Pons (tissue), 1 donor: ENCODE results near the gene DDX3X.
"Not testable (repeated sequence)": the region's sequence is repeated elsewhere in the genome, so short reads cannot be mapped to it uniquely, and the experiment has no call there.

ENCODE experiments used
- DNase-seq: peaks from one replicate; pipeline ENCODE4 v3.0.0-alpha.2; 2016; ENCODE audit warnings: low spot score

The DDX3X gene

DNA sequence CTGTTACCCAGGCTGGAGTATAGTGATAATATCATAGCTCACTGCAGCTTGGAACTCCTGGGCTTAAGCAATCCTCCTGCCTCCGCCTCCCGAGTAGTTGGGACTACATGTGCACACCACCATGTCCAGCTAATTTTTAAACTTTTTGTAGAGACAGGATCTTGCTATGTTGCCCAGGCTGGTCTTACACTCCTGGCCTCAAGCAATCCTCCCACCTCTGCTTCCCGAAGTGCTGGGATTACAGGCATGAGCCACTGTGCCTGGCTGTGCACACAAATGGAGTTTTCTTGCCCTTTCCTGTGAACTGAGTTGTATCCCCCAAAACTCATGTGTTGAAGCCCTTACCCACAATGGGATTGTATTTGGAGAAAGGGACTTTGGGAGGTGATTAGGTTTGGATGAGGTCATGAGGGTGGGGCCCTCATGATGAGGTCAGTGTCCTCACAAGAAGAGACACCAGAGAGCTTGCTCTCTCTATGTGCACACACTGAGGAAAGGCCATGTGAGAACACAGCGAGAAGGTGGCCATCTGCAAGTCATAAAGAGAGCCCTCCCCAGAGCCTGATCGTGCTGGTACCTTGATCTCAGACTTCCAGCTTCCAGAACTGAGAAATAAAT lies 40.1 kb downstream of the DDX3X start:
- DNase-seq: no peak

DNA sequence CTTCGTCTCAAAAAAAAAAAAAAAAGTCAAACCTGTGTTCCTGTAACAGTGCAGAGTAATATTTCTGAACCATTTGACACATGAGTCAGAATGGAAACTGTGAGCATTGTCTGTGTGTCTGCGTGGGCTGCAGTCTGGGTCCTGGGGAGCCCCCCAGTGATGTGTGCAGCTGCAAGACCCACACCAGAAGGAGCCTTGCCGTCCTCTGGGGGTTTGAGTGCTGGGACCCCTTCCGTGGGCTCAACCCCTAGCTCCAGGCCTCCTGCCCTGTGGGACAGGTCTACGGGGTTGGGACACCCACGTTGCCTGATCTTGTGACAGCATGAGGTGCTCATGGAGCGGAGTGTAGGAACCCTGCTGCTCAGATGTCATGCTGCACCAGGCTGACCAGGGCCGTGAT lies 43.7 kb downstream of the DDX3X start:
- DNase-seq: no peak

DNA sequence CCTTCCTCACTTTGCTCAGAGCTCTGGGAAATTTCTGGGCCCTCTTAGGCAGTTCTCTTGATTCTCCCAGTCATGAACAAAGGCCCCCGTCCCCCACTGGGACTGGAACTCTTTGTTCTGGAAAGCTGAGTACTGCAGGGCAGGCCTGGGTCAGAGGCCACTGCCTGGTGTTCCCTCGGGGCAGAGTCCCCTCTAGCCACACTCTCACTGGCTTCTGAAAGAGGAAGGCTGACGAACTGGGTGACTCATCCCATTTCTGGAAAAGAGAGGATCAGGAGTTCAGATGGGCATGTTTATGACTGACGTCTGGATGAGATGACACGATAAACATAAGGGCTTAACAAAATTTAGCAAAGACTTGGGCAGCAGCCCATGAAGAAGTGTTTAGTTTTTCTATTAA lies 47.7 kb downstream of the DDX3X start:
- DNase-seq: peak; percentile 1

DNA sequence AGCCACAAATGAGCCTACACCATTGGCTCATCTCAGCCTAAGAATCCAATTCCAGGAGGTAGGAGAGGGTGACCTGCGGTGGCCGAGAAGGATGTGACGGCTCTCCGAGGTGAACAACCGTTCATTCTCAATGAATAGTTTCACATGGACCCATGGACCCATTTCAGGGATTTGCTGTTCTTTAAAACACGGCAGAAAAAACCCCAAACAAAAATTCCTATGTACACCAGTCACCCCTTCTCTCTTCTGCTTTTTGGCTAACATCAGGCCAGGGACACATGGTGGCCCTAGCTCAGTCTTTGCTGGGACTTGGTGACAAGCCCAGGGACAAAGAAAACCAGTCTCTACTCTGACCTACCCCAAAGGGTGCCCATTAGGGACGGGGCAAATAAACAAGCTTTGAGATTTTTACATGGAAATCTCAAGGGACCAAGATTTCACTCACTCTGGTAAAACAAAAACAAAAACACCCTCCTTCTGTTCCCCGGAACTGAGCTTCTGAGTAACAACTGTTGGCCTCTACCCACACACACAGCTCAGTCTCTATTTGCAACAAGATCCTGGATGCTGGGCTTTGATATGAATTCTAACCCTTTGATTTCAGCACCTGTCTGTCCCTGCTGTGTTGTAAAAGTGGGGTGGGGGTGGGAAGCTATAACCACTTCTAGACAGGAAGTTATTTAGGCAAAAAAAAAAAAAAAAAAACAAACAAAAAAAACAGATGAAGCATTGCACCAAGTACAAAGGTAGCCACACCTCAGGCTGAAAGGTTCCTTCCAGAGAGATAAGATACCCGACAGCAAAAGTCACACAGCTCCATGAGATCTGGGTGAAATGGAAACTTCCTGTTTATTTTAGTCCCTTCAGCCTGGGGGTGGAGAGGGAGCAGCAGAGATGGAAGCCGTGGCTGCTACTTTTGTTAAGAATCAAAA lies 49.0 kb downstream of the DDX3X start:
- peak; percentile 2 for DNase-seq

DNA sequence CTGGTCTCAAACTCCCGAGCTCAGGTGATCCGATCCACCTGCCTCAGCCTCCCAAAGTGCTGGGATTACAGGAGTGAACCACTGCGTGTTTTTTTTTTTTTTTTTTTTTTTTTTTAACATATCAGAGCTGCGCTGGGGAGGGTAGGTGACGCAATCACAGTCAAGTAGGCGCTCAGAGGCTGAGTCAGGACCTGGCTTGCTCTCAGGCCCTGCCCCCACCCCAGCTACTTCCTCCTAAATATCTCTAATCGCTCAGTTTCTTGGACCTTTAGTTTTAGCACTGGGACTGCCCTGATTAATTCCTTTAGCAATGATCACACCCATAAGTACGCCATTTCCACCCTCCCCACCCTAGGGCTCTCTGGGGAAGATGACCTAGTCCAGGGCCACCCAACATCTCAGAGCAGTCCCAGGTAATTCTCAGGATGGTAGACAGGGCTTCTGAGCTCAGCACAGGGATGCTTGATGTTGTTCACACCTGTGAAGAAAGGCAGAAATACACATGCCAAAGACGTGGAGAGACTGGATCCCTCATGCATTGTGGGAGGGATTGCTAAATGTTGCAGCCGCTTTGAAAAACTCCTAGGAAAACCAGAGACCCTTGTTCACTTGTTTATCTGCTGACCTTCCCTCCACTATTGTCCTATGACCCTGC lies 50.2 kb downstream of the DDX3X start:
- peak; percentile 26 for DNase-seq

DNA sequence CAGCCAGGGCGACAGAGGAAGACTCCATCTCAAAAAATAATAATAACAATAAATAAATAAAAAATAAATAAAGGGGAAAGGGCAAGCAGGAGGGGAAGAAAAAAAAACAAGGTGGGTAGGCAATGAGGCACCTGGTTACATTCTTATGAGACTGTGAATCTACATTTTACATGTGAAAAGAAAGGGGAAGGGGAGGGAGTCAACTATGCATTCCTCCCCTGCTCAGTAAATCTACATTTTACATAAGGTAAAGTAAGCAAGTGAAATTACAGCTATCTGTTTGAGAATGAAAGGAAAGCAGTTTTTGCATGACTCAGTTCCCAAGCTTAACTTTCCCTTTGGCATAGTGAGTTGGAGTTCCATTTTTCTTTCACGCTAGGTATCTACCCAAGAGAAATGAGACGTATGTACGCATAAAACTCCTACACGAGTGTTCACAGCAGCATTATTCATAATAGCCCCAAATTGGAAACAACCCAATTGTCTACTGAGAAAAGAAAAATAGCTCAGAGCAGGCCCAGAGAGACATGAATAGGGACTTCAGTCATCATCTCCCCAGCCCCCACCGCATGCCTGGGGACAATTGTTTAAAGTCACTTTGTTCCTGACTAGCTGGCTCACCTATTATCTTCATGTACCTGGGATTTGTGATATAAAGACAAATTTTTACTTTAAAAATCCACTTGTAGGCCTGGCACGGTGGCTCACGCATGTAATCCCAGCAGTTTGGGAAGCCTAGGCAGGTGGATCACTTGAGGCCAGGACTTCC lies 52.4 kb downstream of the DDX3X start:
- peak; percentile 1 for DNase-seq

DNA sequence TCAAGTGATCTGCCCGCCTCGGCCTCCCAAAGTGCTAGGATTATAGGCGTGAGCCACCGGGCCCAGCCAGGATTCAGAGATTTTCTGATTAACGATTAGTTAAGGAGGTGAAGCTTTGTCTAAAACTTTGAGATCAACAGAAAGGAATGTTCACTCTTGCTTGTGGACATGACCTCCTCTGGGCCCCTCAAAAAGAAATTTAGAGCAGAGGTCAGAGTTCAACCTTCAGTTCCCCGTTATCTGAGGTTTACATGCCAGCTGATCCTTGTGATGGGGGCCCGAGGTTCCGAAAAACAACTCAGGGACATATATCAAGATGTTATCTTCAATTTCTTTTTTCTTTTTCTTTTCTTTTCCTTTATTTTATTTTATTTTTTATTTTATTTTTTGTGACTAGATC lies 54.6 kb downstream of the DDX3X start:
- no peak for DNase-seq

DNA sequence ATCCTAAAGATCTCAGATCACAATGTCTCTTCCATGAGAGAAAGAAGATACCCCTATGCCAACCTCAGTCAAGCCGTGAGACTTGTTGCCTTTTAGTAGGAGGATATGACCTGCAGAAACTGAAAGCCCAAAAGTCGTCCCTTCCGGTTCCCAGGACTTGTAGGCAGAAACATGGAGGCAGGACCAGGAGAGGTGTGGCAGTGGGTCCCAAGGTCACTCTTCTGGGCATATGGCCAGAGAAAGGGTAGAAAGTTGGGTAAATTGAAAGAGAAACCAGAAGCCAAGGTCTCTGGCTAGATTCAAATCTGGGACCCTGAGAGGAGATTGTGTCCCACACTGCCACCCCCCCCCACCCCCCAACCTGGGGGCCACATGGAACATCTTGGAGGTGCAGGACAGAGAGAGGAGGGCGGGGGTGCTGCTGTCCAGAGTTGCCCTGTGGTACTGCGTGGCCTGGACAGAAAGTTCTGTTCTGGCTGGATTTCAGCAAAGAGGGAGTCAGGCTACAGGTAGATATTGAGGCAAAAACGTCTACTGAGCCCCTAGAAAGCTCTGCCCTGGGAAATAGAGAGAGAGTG lies 55.4 kb downstream of the DDX3X start:
- no peak for DNase-seq

DNA sequence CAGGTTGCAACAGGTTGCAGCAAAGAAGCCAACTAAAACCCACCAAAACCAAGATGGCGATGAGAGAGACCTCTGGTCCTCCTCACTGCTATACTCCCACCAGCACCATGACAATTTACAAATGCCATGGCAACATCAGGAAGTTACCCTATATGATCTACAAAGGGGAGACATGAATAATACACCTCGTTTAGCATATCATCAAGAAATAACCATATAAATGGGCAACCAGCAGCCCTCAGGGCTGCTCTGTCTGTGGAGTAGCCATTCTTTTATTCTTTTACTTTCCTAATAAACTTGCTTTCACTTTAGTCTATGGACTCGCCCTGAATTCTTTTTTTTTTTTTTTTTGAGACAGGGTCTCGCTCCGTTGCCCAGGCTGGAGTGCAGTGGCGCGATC lies 56.6 kb downstream of the DDX3X start:
- DNase-seq: not testable (repeated sequence)

DNA sequence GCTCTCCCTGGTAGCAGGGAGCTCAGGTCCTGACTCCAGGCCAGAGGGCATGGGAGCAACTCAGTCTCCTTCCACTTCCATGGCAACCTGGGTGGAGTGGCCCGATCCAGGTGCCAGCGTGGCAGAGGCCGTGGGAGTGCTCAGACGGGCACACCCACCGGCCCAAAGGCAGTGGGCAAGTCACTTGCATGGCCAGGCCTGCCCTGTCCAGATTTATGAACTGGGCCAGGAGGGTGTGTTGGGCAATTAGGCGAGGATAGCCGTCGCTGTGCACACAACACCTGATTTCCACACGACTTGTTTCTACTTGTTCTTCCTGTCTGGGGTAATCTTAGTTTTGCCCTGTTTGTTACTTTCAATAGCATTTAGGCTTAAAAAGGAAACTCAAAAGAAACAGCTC lies 57.6 kb downstream of the DDX3X start:
- DNase-seq: no peak

DNA sequence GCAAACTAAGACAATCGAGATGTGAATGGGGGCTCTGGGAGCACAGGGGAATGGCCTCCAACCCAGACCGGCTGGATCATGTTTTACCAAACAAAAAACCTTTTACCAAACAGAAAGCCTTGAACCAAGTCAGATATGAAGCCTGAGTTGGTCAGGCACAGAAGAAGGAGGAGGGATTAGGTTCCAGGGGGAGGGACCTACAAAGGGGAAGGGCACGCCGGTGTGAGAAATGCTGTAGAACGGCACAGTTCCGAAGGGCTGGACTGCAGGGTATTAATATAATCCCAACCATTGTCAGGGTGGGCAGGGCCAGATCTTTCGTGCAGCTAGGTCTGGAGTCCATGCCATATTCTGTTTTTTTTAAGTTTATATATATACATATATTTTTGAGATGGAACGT lies 60.3 kb downstream of the DDX3X start:
- no peak for DNase-seq

DNA sequence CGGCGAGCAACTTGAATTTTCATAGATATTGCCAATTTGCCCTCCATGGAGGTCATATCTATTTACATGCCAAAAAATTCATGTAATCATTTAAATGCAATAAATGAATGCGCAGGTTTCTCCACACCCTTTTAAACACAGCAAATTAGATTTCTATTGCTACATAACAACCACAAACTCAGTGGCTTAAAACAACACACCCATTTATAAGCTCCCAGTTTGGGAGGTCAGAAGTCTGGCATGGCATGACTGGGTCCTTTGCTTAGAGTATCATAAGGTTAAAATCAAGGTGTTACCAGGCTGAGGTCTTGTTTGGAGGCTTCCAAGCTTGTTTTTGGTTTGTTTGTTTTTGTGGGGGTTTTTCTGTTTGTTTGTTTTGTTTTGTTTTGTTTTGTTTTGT lies 63.3 kb downstream of the DDX3X start:
- DNase-seq: no peak

DNA sequence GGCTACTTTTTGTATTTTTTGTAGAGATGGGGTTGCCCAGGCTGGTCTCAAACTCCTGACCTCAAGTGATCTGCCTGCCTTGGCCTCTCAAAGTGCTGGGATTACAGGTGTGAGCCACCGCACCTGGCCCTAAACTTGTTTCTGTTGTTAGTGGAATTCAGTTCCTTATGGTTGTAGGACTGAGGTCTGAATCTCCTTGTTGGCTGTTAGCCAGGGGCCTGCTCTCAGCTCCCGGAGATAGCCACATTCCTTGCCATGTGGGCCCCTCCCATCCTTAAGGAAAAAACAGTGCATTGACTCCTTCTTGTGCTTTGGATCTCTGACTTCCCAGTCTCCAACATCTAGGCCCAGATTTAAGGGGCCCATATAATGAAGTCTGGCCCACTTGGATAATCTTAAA lies 63.8 kb downstream of the DDX3X start:
- DNase-seq: no peak

DNA sequence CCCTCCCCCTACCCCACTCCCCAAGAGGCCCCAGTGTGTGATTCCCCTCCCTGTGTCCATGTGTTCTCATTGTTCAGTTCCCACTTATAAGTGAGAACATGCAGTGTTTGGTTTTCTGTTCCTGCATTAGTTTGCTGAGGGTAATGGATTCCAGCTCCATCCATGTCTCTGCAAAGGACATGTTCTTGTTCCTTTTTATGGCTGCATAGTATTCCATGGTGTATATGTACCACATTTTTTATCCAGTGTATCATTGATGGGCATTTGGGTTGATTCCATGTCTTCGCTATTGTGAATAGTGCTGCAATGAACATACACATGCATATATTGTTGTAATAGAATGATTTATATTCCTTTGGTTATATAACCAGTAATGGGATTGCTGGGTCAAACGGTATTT lies 68.6 kb downstream of the DDX3X start:
- DNase-seq: not testable (repeated sequence)

DNA sequence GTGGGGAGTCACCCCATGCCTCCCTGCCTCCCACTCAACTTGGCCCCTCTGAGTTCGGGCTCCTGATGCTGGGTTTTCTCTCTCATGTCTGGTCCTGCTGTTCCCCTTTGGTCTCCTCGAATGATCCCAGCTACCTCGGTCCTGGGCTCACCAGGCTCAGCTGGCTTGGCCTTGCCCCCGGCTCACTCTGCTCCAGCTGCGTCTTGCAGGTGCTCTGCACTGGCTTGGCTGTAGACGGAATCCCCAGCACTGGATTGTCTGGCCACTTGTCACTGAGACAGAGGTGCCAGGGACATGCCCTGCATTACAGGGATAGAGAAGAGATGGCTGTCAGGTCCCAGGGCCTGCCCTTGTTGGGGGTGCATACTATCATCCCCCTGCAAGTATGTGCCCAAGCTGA lies 71.6 kb downstream of the DDX3X start:
- no peak for DNase-seq

DNA sequence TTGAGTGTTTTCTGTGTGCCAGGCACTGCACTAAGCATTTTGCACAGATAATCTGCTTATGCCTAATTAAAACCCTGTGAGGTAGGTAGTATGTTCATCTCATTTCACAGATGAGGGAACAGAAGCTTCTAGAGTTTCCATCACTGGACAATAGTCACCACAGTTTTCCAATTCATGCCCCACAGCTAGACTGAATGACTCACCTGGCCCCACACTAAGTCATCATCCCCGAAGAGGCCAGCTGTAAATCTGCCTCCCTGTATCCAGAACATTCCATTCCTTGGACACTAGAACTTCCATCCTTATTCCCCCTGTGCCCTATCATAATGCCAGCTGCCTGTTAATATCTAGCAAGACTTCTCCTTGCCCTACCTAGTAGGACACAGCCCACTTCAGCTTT lies 72.2 kb downstream of the DDX3X start:
- no peak for DNase-seq

DNA sequence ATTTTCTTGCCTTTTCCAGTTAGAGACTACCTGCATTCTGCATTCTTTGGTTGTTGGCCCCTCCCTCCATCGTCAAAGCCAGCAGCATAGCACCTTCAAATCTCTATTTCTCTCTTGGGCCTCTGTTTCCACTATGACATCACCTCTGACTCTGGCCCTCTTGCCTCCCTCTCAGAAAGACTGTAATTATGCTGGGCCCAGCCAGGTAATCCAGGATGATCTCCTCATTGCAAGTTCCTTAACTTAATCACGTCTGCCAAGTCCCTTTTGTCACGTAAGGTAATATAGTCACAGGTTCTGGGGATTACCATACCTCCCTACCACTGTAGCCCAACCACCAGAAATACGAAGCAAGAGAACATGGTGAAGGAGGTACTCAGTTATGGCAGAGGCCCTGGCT lies 73.9 kb downstream of the DDX3X start:
- no peak for DNase-seq

DNA sequence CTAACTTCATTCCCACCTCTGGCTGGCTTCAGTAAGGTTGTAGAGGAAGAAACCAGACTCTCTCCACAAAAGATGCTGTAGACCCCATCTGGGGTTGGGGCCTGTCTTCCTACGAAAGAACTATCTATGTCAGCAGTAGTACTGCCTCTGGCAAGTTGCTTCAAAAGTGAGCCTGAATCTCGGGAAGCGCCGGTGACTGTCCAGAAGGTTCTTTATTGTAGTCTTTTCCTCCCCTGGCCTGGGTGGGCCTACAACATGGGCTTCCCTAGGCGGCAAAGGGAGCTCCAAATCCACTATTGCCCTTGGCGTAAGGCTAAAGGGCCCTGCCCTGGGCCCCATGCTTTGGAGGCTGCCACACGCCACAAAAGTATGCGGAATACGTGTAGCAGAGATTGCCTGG lies 74.6 kb downstream of the DDX3X start:
- no peak for DNase-seq

DNA sequence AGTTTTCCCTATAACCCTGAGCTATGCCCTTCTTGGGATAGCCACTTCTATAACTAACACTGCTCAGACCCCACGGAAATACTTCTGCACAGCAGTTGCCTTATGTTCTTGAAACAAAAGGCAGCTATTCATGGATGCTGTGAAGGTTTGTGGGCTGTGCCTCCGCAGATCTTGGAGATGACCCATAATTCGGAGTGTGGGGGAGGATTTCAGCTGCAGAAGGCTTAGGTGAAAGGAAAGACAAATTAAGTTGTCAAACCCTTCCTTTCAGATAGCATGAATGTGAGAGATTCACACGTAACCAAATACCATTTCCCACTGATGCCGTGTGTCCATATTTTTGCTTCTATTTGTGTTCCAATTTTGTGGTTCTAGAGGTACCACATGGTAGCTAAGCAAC lies 75.0 kb downstream of the DDX3X start:
- DNase-seq: no peak

DNA sequence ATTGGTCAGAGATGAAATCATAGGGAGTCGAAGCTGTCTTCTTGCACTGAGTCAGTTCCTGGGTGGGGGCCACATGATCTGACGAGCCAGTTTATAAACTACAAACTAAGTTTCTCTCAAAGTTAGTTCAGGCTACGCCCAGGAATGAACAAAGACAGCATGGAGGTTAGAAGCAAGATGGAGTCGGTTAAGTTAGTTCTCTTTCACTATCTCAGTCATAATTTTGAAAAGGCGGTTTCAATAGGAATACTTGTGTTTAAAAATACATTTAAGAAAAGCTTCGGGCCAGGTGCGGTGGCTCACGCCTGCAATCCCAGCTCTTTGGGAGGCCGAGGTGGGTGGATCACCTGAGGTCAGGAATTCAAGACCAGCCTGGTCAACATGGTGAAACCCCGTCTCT lies 77.3 kb downstream of the DDX3X start:
- DNase-seq: not testable (repeated sequence)

DNA sequence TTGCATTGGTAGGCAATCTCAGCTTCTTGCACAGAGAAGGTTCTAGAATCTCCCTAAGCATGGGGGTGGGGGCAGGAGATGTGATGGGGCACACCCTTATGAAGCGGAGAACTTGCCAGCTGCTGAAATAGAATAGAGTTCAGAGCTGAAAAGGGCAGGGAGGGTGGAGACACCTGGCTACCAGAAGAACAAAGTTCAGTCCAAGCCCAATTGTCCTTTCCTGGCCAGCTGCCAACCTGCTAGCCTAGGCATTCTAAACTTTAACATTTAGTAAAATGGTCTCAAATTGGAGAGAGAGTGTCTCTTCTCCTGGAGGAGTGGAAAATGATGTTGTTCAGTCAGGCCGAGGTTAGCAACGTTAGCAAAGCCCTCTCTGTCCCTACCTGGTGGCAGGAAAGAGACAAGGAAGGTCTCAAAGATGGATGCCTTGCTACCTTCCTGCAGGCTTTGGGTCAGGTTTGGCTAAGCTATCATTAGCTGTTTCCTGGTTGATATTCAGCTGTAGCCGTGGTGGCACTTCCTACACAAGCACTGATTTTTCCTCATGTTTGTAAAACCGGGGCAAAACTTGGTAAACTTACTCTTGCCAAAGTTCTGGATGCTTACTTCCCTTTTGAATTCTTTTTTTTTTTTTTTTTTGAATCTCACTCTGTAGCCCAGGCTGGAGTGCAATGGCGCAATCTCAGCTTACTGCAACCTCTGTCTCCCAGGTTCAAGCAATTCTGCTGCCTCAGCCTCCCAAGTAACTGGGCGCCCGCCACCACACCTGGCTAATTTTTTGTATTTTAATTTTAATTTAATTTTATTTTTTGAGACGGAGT lies 78.5 kb downstream of the DDX3X start:
- DNase-seq: no peak
